NCI-H226 (cell line): ENCODE data around the gene NEXMIF.
"Not testable (repeated sequence)": the region's sequence is repeated elsewhere in the genome, so short reads cannot be mapped to it uniquely, and the experiment has no call there.

ENCODE experiments used
- DNase-seq: peaks from one replicate; pipeline ENCODE4 v3.0.0-alpha.2; 2015

The NEXMIF gene

GRCh38 chrX:74788545-74789086 lies 136.6 kb downstream of the NEXMIF start:
- no peak for DNase-seq

GRCh38 chrX:74784629-74785028 lies 140.6 kb downstream of the NEXMIF start:
- DNase-seq: no peak

- no peak for DNase-seq
Measured at GRCh38 chrX:74781507-74782034, 143.7 kb downstream of the NEXMIF start.

DNA sequence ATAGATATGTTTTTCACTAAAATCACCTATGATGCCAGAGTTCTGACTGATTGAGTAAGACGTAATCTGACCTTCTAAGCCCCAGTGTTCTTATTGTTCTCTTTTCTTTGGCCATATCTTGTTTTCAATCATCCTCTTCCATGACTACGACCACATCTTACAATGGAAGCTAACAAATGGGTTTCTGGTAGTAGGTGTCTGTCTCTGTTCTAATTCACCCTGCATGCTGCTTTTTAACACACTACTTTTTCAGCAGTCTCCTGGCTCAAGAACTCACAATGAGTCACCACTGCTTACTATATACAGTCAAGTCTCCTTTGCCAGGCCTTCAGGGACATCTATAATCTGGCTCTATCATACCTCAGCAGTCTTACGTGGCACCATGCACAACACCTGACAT lies 146.1 kb downstream of the NEXMIF start:
- no peak for DNase-seq

GRCh38 chrX:74774988-74775387 lies 150.3 kb downstream of the NEXMIF start:
- DNase-seq: no peak

DNA sequence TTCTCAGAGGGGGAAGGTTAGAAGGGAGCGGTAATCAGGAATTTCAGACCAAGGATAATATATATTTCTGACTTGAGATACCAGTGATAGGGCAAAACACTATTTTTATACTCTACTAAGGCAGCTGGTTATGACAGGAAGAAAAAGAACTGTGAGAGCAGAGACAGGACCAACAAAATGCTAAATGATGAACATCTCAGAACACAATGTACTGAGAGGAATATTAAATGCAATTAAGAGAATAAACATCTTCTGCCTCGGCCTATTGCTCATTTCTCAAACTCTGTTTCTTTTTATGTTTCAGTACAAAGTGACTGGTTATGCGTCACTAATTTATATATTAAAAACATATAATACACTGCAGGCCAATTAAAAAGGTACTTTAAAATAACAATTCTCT lies 188.8 kb downstream of the NEXMIF start:
- no peak for DNase-seq

- no peak for DNase-seq
Measured at GRCh38 chrX:74705269-74705668, 220.0 kb downstream of the NEXMIF start.

- not testable (repeated sequence) for DNase-seq
Measured at GRCh38 chrX:74701343-74701742, 223.9 kb downstream of the NEXMIF start.

GRCh38 chrX:74684466-74684865 lies 240.8 kb downstream of the NEXMIF start:
- DNase-seq: no peak
